Vagina (tissue), 2 donors: ENCODE results near the gene ASCL4. TPM values are rescaled to one million over a fixed set of nuclear protein-coding genes. Genes with fewer than 3 reads are reported as not detected.

Experiments used
- DNase-seq, 2 donors: peaks; one replicate each; pipeline ENCODE4 v3.0.0-alpha.2; 2017; ENCODE audit errors: extremely low spot score in 2 of 2
- H3K27ac ChIP-seq: fragments of 200-600 bp; sonication (generic); one replicate; pipeline ENCODE4 v1.5.1; 2019
- H3K27me3 ChIP-seq: fragments of 200-600 bp; sonication (generic); one replicate; pipeline ENCODE4 v1.5.1; 2019
- H3K36me3 ChIP-seq, 2 donors: fragments of 200-600 bp; sonication (generic); one replicate each; pipeline ENCODE4 v1.5.1; 2017 to 2019
- H3K4me1 ChIP-seq: fragments of 200-600 bp; sonication (generic); one replicate; pipeline ENCODE4 v1.5.1; 2019
- H3K4me3 ChIP-seq, 2 donors: fragments of 200-600 bp; sonication (generic); 1 replicate in 1 of 2; 2 replicates in 1 of 2; pipeline ENCODE4 v1.5.1; 2016 to 2019
- H3K9me3 ChIP-seq: fragments of 200-600 bp; sonication (generic); one replicate; pipeline ENCODE4 v1.5.1; 2019
- CTCF ChIP-seq, 3 experiments: fragments of 450-650 bp in 2 of 3; fragments of 200-600 bp in 1 of 3; sonication (generic) in 1 of 3; IDR thresholded peaks; one replicate each; pipeline ENCODE4 v1.5.1; 2017 to 2019; ENCODE audit warnings: antibody characterized with exemption in 3 of 3, mild to moderate bottlenecking in 2 of 3, moderate library complexity in 2 of 3
- POLR2A ChIP-seq, 2 donors: fragments of 450-650 bp; IDR thresholded peaks; one replicate each; pipeline ENCODE4 v1.6.1; 2017; ENCODE audit warnings: antibody characterized with exemption in 2 of 2, mild to moderate bottlenecking in 2 of 2, moderate library complexity in 2 of 2
- POLR2AphosphoS5 ChIP-seq, 2 donors: sonication (generic); formaldehyde crosslinking; IDR thresholded peaks; one replicate each; pipeline ENCODE4 v1.9.0; 2017; ENCODE audit warnings: antibody characterized with exemption in 2 of 2, mild to moderate bottlenecking in 2 of 2, low read depth in 1 of 2; ENCODE audit not compliant: insufficient read depth in 1 of 2
- intact Hi-C: fragments of 100-400 bp; cut with DNase I; formaldehyde crosslinking; loops from one replicate; pipeline ENCODE4 v1.15.1; 2023
- total RNA-seq: library from RNA; depleted of rRNA; stranded (reverse); fragments of >200 nt; gene quantifications from one replicate; pipeline ENCODE4 v1.2.3, GENCODE V29; 2016

ASCL4 gene
- total RNA-seq, 1 donor from 2014 or later, result not detected

GRCh38 chr12:107775093-107775721 lies 703 bp downstream of the ASCL4 start:
- DNase-seq, result no peak
- H3K4me1 ChIP-seq, result peaks cover 9% of the 10 kb centered on the region
- intact Hi-C loops, result no loop called here
- H3K36me3 ChIP-seq, result no peaks in the 10 kb centered on the region
- no peak for TF ChIP-seq CTCF (IDR thresholded peaks at IDR 0.05)
- no peak for TF ChIP-seq POLR2AphosphoS5 (IDR thresholded peaks at IDR 0.05; ENCODE audit: insufficient read depth in 1 of 2, low read depth in 1 of 2)
- no peak for TF ChIP-seq POLR2A (IDR thresholded peaks at IDR 0.05)
- no peaks in the 10 kb centered on the region for H3K27me3 ChIP-seq
- H3K9me3 ChIP-seq, result no peaks in the 10 kb centered on the region
- H3K4me3 ChIP-seq, result no peak overlapping the region
- H3K27ac ChIP-seq, result no peak overlapping the region

GRCh38 chr12:107776171-107776570 lies 1.7 kb downstream of the ASCL4 start:
- Histone ChIP-seq H3K27ac (no peak overlapping the region), H3K4me3 (no peak overlapping the region), H3K27me3 (no peaks in the 10 kb centered on the region), H3K36me3 (no peaks in the 10 kb centered on the region), H3K4me1 (peaks cover 9% of the 10 kb centered on the region), H3K9me3 (no peaks in the 10 kb centered on the region)
- DNase-seq, result no peak
- intact Hi-C loops, result no loop called here
- TF ChIP-seq CTCF (IDR thresholded peaks at IDR 0.05) (no peak), POLR2AphosphoS5 (IDR thresholded peaks at IDR 0.05; ENCODE audit: insufficient read depth in 1 of 2, low read depth in 1 of 2) (no peak), POLR2A (IDR thresholded peaks at IDR 0.05) (no peak)

DNA sequence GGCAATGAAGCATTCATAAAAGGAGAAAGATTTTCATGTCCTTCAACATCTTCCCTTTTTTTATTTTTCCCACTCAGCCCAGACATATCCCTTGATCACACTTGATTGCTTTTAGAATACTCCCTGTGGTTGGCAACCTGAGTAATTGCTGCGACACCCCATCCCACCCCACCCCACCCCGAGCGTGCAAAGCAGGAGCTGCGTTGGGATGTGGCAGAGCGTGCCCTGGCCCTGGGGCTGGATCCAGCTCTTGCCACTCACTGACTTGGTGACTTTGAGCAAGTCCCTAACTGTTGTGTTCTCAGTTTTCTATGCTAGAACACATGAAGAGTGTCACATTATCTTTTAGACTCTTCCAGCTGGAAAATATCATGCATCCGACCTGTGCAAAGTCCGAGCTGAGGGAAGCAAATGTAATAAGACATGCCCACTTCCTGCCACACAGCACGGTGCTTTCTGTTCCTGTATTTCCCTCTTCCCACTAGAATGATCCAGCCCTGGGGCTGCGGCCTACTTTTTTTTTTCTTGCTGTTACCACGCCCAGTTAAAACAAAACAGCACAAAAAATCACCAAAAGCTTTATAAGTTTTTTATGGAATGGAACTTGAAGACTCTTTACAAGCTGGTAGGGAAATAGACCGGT lies 4.0 kb downstream of the ASCL4 start:
- H3K4me1 ChIP-seq, result peaks cover 9% of the 10 kb centered on the region
- intact Hi-C loops, result no loop called here
- TF ChIP-seq CTCF (IDR thresholded peaks at IDR 0.05) (no peak), POLR2AphosphoS5 (IDR thresholded peaks at IDR 0.05; ENCODE audit: insufficient read depth in 1 of 2, low read depth in 1 of 2) (no peak), POLR2A (IDR thresholded peaks at IDR 0.05) (no peak)
- H3K36me3 ChIP-seq, result no peaks in the 10 kb centered on the region
- no peak overlapping the region for H3K4me3 ChIP-seq
- DNase-seq, result no peak
- no peaks in the 10 kb centered on the region for H3K27me3 ChIP-seq
- H3K9me3 ChIP-seq, result no peaks in the 10 kb centered on the region
- H3K27ac ChIP-seq, result no peak overlapping the region

GRCh38 chr12:107779077-107779831 lies 4.8 kb downstream of the ASCL4 start:
- H3K9me3 ChIP-seq, result no peaks in the 10 kb centered on the region
- no peaks in the 10 kb centered on the region for H3K27me3 ChIP-seq
- H3K27ac ChIP-seq, result no peak overlapping the region
- H3K4me3 ChIP-seq, result no peak overlapping the region
- intact Hi-C loops, result no loop called here
- TF ChIP-seq POLR2A (IDR thresholded peaks at IDR 0.05), result no peak
- no peak for TF ChIP-seq POLR2AphosphoS5 (IDR thresholded peaks at IDR 0.05; ENCODE audit: insufficient read depth in 1 of 2, low read depth in 1 of 2)
- no peak for TF ChIP-seq CTCF (IDR thresholded peaks at IDR 0.05)
- H3K36me3 ChIP-seq, result no peaks in the 10 kb centered on the region
- no peak for DNase-seq
- peaks cover 9% of the 10 kb centered on the region for H3K4me1 ChIP-seq
